HepG2 (cell line): ENCODE measurements around the gene CYP27B1. TPM values are rescaled to one million over a fixed set of nuclear protein-coding genes. Genes with fewer than 3 reads are reported as not detected.

Experiments
- AGO2 ChIP-seq: fragments of 200-400 bp; formaldehyde crosslinking; optimal IDR thresholded peaks from 2 replicates; pipeline ENCODE3; 2017; ENCODE audit warnings: mild to moderate bottlenecking, low read depth, low read length, moderate library complexity
- DMAP1 ChIP-seq: IDR thresholded peaks from 2 replicates; pipeline ENCODE4 v1.6.1; 2016
- GATAD2A ChIP-seq: IDR thresholded peaks from 2 replicates; pipeline ENCODE4 v1.6.1; 2016
- IRF2 ChIP-seq: IDR thresholded peaks from 2 replicates; pipeline ENCODE4 v1.6.1; 2018; ENCODE audit warnings: missing genetic modification reagents, missing compliant biosample characterization
- KDM2A ChIP-seq: sonication (generic); formaldehyde crosslinking; IDR thresholded peaks from 2 replicates; pipeline ENCODE4 v1.4.0; 2020; ENCODE audit warnings: low read depth, missing genetic modification reagents, borderline replicate concordance
- MATR3 ChIP-seq: sonication (generic); formaldehyde crosslinking; IDR thresholded peaks from 2 replicates; pipeline ENCODE4 v1.4.0; 2020; ENCODE audit warnings: missing genetic modification reagents
- MAZ ChIP-seq, 2 experiments: sonication (generic) in 1 of 2; formaldehyde crosslinking in 1 of 2; IDR thresholded peaks; 2 replicates each; pipeline versions ENCODE4 v1.5.0 to v1.6.1; 2012 to 2020; ENCODE audit warnings: low read depth in 2 of 2, mild to moderate bottlenecking in 2 of 2, borderline replicate concordance in 1 of 2, improper control_type of control experiment in 1 of 2, low read length in 1 of 2, missing genetic modification reagents in 1 of 2, moderate library complexity in 1 of 2
- MEIS2 ChIP-seq: sonication (generic); formaldehyde crosslinking; IDR thresholded peaks from 2 replicates; pipeline ENCODE4 v1.9.0; 2021; ENCODE audit warnings: mild to moderate bottlenecking, missing genetic modification reagents
- MTA1 ChIP-seq: sonication (generic); formaldehyde crosslinking; IDR thresholded peaks from 2 replicates; pipeline ENCODE4 v1.4.0; 2020; ENCODE audit warnings: missing genetic modification reagents, mild to moderate bottlenecking, borderline replicate concordance
- NFKB2 ChIP-seq: sonication (generic); formaldehyde crosslinking; IDR thresholded peaks from 2 replicates; pipeline ENCODE4 v1.4.0; 2020; ENCODE audit warnings: missing genetic modification reagents, borderline replicate concordance
- PCBP2 ChIP-seq: fragments of 200-400 bp; formaldehyde crosslinking; optimal IDR thresholded peaks from 2 replicates; pipeline ENCODE3; 2018; ENCODE audit warnings: low read length, low read depth; ENCODE audit not compliant: poor library complexity, severe bottlenecking
- SAFB2 ChIP-seq: sonication (generic); formaldehyde crosslinking; IDR thresholded peaks from 2 replicates; pipeline ENCODE4 v1.5.1; 2020; ENCODE audit warnings: missing genetic modification reagents, low read depth, mild to moderate bottlenecking, borderline replicate concordance
- ZNF207 ChIP-seq: fragments of 450-650 bp; IDR thresholded peaks from 2 replicates; pipeline ENCODE4 v1.6.1; 2016; ENCODE audit warnings: antibody characterized with exemption, borderline replicate concordance
- ZNF501 ChIP-seq: sonication (generic); formaldehyde crosslinking; IDR thresholded peaks from 2 replicates; pipeline ENCODE4 v1.5.1; 2020; ENCODE audit warnings: mild to moderate bottlenecking, moderate library complexity, missing genetic modification reagents
- ZNF547 ChIP-seq: sonication (generic); formaldehyde crosslinking; IDR thresholded peaks from 2 replicates; pipeline ENCODE4 v1.5.1; 2020; ENCODE audit warnings: mild to moderate bottlenecking, missing genetic modification reagents
- ZNF557 ChIP-seq: sonication (generic); formaldehyde crosslinking; IDR thresholded peaks from 2 replicates; pipeline ENCODE4 v1.4.0; 2020; ENCODE audit warnings: missing genetic modification reagents
- ZNF737 ChIP-seq: sonication (generic); formaldehyde crosslinking; IDR thresholded peaks from 2 replicates; pipeline ENCODE4 v1.5.0; 2020; ENCODE audit warnings: missing genetic modification reagents, mild to moderate bottlenecking, borderline replicate concordance
- ZSCAN31 ChIP-seq: sonication (generic); formaldehyde crosslinking; IDR thresholded peaks from 2 replicates; pipeline ENCODE4 v1.5.0; 2020; ENCODE audit warnings: low read depth, mild to moderate bottlenecking, missing genetic modification reagents
- polyA plus RNA-seq, 8 experiments: library from polyadenylated mRNA; depleted of rRNA in 3 of 8; stranded (reverse) in 7 of 8; unstranded in 1 of 8; fragments of >200 nt; fragmentation: Illumina TruSeq in 4 of 8; extraction: Trizol in 4 of 8; gene quantifications; 2 replicates each; pipeline versions ENCODE4 v1.2.1 to v1.2.3, GENCODE V29; 2011 to 2016; ENCODE audit warnings: low read depth in 4 of 8, missing spikeins in 1 of 8, mixed read lengths in 1 of 8; ENCODE audit not compliant: insufficient read depth in 1 of 8
- total RNA-seq, 5 experiments: library from RNA; depleted of rRNA; stranded (reverse); fragments of >200 nt; fragmentation: Illumina TruSeq; extraction: Trizol; gene quantifications; 2 replicates each; pipeline ENCODE4 v1.2.3, GENCODE V29; 2016; ENCODE audit warnings: low read depth in 1 of 5
- TF ChIP-seq, protein P1 (sequence below): sonication (generic); formaldehyde crosslinking; IDR thresholded peaks from 2 replicates; pipeline ENCODE4 v1.5.1; 2020; ENCODE audit warnings: mild to moderate bottlenecking, missing genetic modification reagents, moderate library complexity
- TF ChIP-seq, protein P2 (sequence below): sonication (generic); formaldehyde crosslinking; IDR thresholded peaks from 2 replicates; pipeline ENCODE4 v1.4.0; 2020; ENCODE audit warnings: missing genetic modification reagents
- TF ChIP-seq, protein P3 (sequence below): sonication (generic); formaldehyde crosslinking; conservative IDR thresholded peaks from 2 replicates; pipeline ENCODE4 v1.8.0; 2022; ENCODE audit warnings: mild to moderate bottlenecking, moderate library complexity, missing genetic modification reagents
- TF ChIP-seq, protein P4 (sequence below): IDR thresholded peaks from 2 replicates; pipeline ENCODE4 v1.6.1; 2016; ENCODE audit warnings: missing compliant biosample characterization, missing genetic modification reagents, borderline replicate concordance

CYP27B1 gene
- total and polyA plus RNA-seq, 2 of the 13 experiments (the other 11 are each of a cell fraction or from before 2014, with no cell fraction given), result 2.3 to 3.0 TPM

DNA sequence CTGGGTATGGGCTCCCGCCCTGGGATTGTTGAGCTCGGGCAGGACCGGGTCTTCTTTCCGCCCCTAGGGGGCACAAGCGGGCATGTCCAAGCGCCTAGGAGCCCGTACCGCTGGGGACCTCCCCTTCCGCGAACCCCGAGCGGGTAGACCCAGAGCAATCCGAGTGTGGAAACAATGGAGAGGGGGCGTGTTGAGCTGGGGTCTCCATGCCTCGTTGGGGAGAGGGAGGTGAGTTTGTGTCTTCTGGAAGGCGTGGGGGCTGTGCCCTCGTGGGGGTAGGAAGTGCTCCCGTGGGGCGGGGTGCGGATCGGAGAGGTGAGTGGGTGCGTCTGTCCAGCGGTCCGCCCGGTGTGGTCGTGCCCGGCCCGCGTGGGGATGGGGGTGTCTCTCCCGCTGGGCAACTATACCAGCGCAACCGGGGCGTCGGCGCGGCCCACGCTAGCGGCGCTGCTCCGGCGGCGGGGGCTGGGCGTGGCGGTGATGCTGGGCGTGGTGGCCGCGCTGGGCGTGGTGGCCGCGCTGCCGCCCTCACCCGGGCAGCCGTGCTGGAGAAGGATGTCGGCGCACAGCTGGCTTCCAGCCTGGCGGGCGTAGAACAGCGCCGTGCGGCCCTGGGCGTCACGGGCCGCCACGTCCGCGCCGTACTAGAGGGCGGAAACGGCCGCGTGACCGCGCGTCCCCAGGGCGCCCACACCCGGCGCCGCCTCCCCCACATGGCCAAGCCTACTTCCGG lies 40.6 kb downstream of the CYP27B1 start (continued):
- TF ChIP-seq, protein P1, sequence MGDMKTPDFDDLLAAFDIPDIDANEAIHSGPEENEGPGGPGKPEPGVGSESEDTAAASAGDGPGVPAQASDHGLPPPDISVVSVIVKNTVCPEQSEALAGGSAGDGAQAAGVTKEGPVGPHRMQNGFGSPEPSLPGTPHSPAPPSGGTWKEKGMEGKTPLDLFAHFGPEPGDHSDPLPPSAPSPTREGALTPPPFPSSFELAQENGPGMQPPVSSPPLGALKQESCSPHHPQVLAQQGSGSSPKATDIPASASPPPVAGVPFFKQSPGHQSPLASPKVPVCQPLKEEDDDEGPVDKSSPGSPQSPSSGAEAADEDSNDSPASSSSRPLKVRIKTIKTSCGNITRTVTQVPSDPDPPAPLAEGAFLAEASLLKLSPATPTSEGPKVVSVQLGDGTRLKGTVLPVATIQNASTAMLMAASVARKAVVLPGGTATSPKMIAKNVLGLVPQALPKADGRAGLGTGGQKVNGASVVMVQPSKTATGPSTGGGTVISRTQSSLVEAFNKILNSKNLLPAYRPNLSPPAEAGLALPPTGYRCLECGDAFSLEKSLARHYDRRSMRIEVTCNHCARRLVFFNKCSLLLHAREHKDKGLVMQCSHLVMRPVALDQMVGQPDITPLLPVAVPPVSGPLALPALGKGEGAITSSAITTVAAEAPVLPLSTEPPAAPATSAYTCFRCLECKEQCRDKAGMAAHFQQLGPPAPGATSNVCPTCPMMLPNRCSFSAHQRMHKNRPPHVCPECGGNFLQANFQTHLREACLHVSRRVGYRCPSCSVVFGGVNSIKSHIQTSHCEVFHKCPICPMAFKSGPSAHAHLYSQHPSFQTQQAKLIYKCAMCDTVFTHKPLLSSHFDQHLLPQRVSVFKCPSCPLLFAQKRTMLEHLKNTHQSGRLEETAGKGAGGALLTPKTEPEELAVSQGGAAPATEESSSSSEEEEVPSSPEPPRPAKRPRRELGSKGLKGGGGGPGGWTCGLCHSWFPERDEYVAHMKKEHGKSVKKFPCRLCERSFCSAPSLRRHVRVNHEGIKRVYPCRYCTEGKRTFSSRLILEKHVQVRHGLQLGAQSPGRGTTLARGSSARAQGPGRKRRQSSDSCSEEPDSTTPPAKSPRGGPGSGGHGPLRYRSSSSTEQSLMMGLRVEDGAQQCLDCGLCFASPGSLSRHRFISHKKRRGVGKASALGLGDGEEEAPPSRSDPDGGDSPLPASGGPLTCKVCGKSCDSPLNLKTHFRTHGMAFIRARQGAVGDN (CRISPR knock-in tag), result peak; percentile 68
- TF ChIP-seq KDM2A (CRISPR knock-in tag), result peak; percentile 76
- no peak for TF ChIP-seq ZNF547 (CRISPR knock-in tag)
- TF ChIP-seq ZSCAN31 (CRISPR knock-in tag), result peak; percentile 39; the same call in 1 of the 2 replicates
- no peak for TF ChIP-seq ZNF737
- peak; percentile 21; the same call in 1 of the 2 replicates for TF ChIP-seq MEIS2
- TF ChIP-seq ZNF207, result 0 out of 2 replicates have a peak, but pooled peaks have one; percentile 19
- peak; percentile 39; the same call in 1 of the 2 replicates for TF ChIP-seq DMAP1
- peak; percentile 59; the same call in 1 of the 2 replicates for TF ChIP-seq SAFB2
- no peak for TF ChIP-seq ZNF557 (CRISPR knock-in tag)
- TF ChIP-seq, protein P2, sequence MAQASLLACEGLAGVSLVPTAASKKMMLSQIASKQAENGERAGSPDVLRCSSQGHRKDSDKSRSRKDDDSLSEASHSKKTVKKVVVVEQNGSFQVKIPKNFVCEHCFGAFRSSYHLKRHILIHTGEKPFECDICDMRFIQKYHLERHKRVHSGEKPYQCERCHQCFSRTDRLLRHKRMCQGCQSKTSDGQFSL (CRISPR knock-in tag), result no peak; the same call in 1 of the 2 replicates
- TF ChIP-seq MAZ (IDR thresholded peaks at IDR 0.05; ENCODE audit: borderline replicate concordance, low read depth, low read length), result 0 out of 2 replicates have a peak, but pooled peaks have one; percentile 22
- peak; percentile 83 for TF ChIP-seq MAZ (CRISPR knock-in tag; IDR thresholded peaks at IDR 0.05; ENCODE audit: low read depth)
- TF ChIP-seq MTA1 (CRISPR knock-in tag), result no peak
- TF ChIP-seq PCBP2, result no peak
- TF ChIP-seq, protein P3, sequence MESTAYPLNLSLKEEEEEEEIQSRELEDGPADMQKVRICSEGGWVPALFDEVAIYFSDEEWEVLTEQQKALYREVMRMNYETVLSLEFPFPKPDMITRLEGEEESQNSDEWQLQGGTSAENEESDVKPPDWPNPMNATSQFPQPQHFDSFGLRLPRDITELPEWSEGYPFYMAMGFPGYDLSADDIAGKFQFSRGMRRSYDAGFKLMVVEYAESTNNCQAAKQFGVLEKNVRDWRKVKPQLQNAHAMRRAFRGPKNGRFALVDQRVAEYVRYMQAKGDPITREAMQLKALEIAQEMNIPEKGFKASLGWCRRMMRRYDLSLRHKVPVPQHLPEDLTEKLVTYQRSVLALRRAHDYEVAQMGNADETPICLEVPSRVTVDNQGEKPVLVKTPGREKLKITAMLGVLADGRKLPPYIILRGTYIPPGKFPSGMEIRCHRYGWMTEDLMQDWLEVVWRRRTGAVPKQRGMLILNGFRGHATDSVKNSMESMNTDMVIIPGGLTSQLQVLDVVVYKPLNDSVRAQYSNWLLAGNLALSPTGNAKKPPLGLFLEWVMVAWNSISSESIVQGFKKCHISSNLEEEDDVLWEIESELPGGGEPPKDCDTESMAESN (CRISPR knock-in tag), result 0 out of 2 replicates have a peak, but pooled peaks have one; percentile 58
- peak; percentile 33 for TF ChIP-seq AGO2
- peak; percentile 43; the same call in 1 of the 2 replicates for TF ChIP-seq GATAD2A
- TF ChIP-seq, protein P4, sequence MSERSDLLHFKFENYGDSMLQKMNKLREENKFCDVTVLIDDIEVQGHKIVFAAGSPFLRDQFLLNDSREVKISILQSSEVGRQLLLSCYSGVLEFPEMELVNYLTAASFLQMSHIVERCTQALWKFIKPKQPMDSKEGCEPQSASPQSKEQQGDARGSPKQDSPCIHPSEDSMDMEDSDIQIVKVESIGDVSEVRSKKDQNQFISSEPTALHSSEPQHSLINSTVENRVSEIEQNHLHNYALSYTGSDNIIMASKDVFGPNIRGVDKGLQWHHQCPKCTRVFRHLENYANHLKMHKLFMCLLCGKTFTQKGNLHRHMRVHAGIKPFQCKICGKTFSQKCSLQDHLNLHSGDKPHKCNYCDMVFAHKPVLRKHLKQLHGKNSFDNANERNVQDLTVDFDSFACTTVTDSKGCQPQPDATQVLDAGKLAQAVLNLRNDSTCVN, result no peak
- peak; percentile 82 for TF ChIP-seq ZNF501 (CRISPR knock-in tag)
- no peak for TF ChIP-seq MATR3 (CRISPR knock-in tag)
- TF ChIP-seq IRF2, result peak; percentile 41; the same call in 1 of the 2 replicates
- TF ChIP-seq NFKB2 (CRISPR knock-in tag), result peak; percentile 58; the same call in 1 of the 2 replicates
